T-helper 17 cell (primary cell): ENCODE data around the gene BBX. TPM values are rescaled to one million over a fixed set of nuclear protein-coding genes. Genes with fewer than 3 reads are reported as not detected.
A peak's percentile ranks its signal among the peaks of the same experiment; 100 is the strongest.

Source experiments
- ATAC-seq: fragments of 150-1000 bp; cut with Tn5 transposase; 2 replicates; pipeline ENCODE4 v1.10.0; 2021; ENCODE audit warnings: mild to moderate bottlenecking, moderate library complexity
- DNase-seq, 3 donors: peaks; one replicate each; pipeline versions ENCODE4 v3.0.0 to v3.0.0-alpha.2; 2020 to 2021
- H3K9me3 ChIP-seq: one replicate; pipeline ENCODE4 v1.7.0; 2013; ENCODE audit warnings: low read length, mild to moderate bottlenecking; ENCODE audit not compliant: control insufficient read depth, poor library complexity, severe bottlenecking
- H3K27ac Mint-ChIP-seq: one replicate; pipeline ENCODE4 v1.8.0; 2022; ENCODE audit warnings: mild to moderate bottlenecking, moderate library complexity, mixed read lengths
- H3K27me3 Mint-ChIP-seq: one replicate; pipeline ENCODE4 v1.8.0; 2022; ENCODE audit warnings: mixed read lengths
- H3K36me3 Mint-ChIP-seq: one replicate; pipeline ENCODE4 v1.8.0; 2022; ENCODE audit warnings: low read depth, mixed read lengths
- H3K4me1 Mint-ChIP-seq: one replicate; pipeline ENCODE4 v1.8.0; 2022; ENCODE audit warnings: mild to moderate bottlenecking, mixed read lengths
- H3K4me3 Mint-ChIP-seq: one replicate; pipeline ENCODE4 v1.8.0; 2022; ENCODE audit warnings: mild to moderate bottlenecking, moderate library complexity, mixed read lengths
- total RNA-seq, 4 donors: library from RNA in 2 of 4; stranded (reverse) in 2 of 4; gene quantifications; one replicate each; pipeline ENCODE4 v1.2.3 and lab custom pipeline; 2022 to 2026

Gene BBX
- total RNA-seq, 2 donors from 2014 or later, result 76.3 to 86.5 TPM

GRCh38 chr3:107737914-107738313 is 215.2 kb downstream of the BBX start:
- no peaks in the 10 kb centered on the region for H3K9me3 ChIP-seq
- DNase-seq (no peak), ATAC-seq (no peak)
- Mint-ChIP-seq H3K4me3 (no peak overlapping the region), H3K27ac (no peak overlapping the region), H3K27me3 (no peaks in the 10 kb centered on the region), H3K4me1 (peaks cover 21% of the 10 kb centered on the region), H3K36me3 (peaks cover 12% of the 10 kb centered on the region)

- ATAC-seq, result no peak
Observed at GRCh38 chr3:107738486-107739183, 215.9 kb downstream of the BBX start.

GRCh38 chr3:107739227-107739626 is 216.5 kb downstream of the BBX start:
- Mint-ChIP-seq H3K36me3 (peaks cover 9% of the 10 kb centered on the region), H3K27ac (peak overlapping the region; percentile 47), H3K4me1 (peaks cover 21% of the 10 kb centered on the region), H3K27me3 (no peaks in the 10 kb centered on the region), H3K4me3 (no peak overlapping the region)
- DNase-seq (no peak), ATAC-seq (no peak)
- no peaks in the 10 kb centered on the region for H3K9me3 ChIP-seq

More at GRCh38 chr3:107738486-107739183, 215.9 kb downstream of the BBX start:
- Mint-ChIP-seq H3K4me1 (peaks cover 21% of the 10 kb centered on the region), H3K27ac (no peak overlapping the region), H3K36me3 (peaks cover 9% of the 10 kb centered on the region), H3K4me3 (no peak overlapping the region), H3K27me3 (no peaks in the 10 kb centered on the region)
- no peak for DNase-seq
- H3K9me3 ChIP-seq, result no peaks in the 10 kb centered on the region

GRCh38 chr3:107740992-107741896 is 218.5 kb downstream of the BBX start:
- no peak overlapping the region for H3K4me3 Mint-ChIP-seq
- no peak for DNase-seq

GRCh38 chr3:107745354-107745753 is 222.6 kb downstream of the BBX start:
- DNase-seq (no peak), ATAC-seq (no peak)
- H3K4me1 Mint-ChIP-seq, result peaks cover 8% of the 10 kb centered on the region
- no peaks in the 10 kb centered on the region for H3K27me3 Mint-ChIP-seq
- H3K4me3 Mint-ChIP-seq, result no peak overlapping the region
- H3K36me3 Mint-ChIP-seq, result peaks cover 3% of the 10 kb centered on the region
- no peak overlapping the region for H3K27ac Mint-ChIP-seq
- H3K9me3 ChIP-seq, result no peaks in the 10 kb centered on the region

More at GRCh38 chr3:107740992-107741896, 218.5 kb downstream of the BBX start:
- no peak overlapping the region for H3K27ac Mint-ChIP-seq
- H3K4me1 Mint-ChIP-seq, result peaks cover 21% of the 10 kb centered on the region
- H3K9me3 ChIP-seq, result no peaks in the 10 kb centered on the region
- no peak for ATAC-seq
- no peaks in the 10 kb centered on the region for H3K27me3 Mint-ChIP-seq
- H3K36me3 Mint-ChIP-seq, result peaks cover 9% of the 10 kb centered on the region

GRCh38 chr3:107752202-107752990 is 229.6 kb downstream of the BBX start:
- Mint-ChIP-seq H3K27me3 (no peaks in the 10 kb centered on the region), H3K36me3 (peaks cover 6% of the 10 kb centered on the region), H3K4me3 (no peak overlapping the region), H3K4me1 (peaks cover 4% of the 10 kb centered on the region), H3K27ac (no peak overlapping the region)
- ATAC-seq (no peak), DNase-seq (no peak)
- no peaks in the 10 kb centered on the region for H3K9me3 ChIP-seq

GRCh38 chr3:107753494-107753893 is 230.7 kb downstream of the BBX start:
- no peak overlapping the region for H3K4me3 Mint-ChIP-seq
- H3K36me3 Mint-ChIP-seq, result peaks cover 6% of the 10 kb centered on the region
- no peaks in the 10 kb centered on the region for H3K9me3 ChIP-seq
- peaks cover 4% of the 10 kb centered on the region for H3K4me1 Mint-ChIP-seq
- no peak overlapping the region for H3K27ac Mint-ChIP-seq
- DNase-seq, result no peak
- peak; percentile 53 for ATAC-seq
- no peaks in the 10 kb centered on the region for H3K27me3 Mint-ChIP-seq

- peaks cover 4% of the 10 kb centered on the region for H3K4me1 Mint-ChIP-seq
- DNase-seq (no peak), ATAC-seq (no peak)
- H3K4me3 Mint-ChIP-seq, result no peak overlapping the region
- no peak overlapping the region for H3K27ac Mint-ChIP-seq
- H3K36me3 Mint-ChIP-seq, result peaks cover 6% of the 10 kb centered on the region
- no peaks in the 10 kb centered on the region for H3K27me3 Mint-ChIP-seq
- H3K9me3 ChIP-seq, result no peaks in the 10 kb centered on the region
Observed at GRCh38 chr3:107753976-107754375, 231.2 kb downstream of the BBX start.

- DNase-seq, result no peak
- no peaks in the 10 kb centered on the region for H3K27me3 Mint-ChIP-seq
- no peaks in the 10 kb centered on the region for H3K9me3 ChIP-seq
- no peak overlapping the region for H3K27ac Mint-ChIP-seq
- H3K4me1 Mint-ChIP-seq, result peaks cover 8% of the 10 kb centered on the region
- no peak overlapping the region for H3K4me3 Mint-ChIP-seq
- peaks cover 8% of the 10 kb centered on the region for H3K36me3 Mint-ChIP-seq
- ATAC-seq, result no peak
Observed at GRCh38 chr3:107756649-107757048, 233.9 kb downstream of the BBX start.

GRCh38 chr3:107757140-107757539 is 234.4 kb downstream of the BBX start:
- Mint-ChIP-seq H3K36me3 (peaks cover 8% of the 10 kb centered on the region), H3K4me3 (no peak overlapping the region), H3K27me3 (no peaks in the 10 kb centered on the region), H3K27ac (no peak overlapping the region), H3K4me1 (peaks cover 8% of the 10 kb centered on the region)
- no peaks in the 10 kb centered on the region for H3K9me3 ChIP-seq
- ATAC-seq (no peak), DNase-seq (no peak)

- Mint-ChIP-seq H3K36me3 (peaks cover 2% of the 10 kb centered on the region), H3K4me1 (peaks cover 4% of the 10 kb centered on the region), H3K27ac (peak overlapping the region; percentile 27), H3K4me3 (no peak overlapping the region), H3K27me3 (no peaks in the 10 kb centered on the region)
- ATAC-seq (no peak), DNase-seq (no peak)
- H3K9me3 ChIP-seq, result no peaks in the 10 kb centered on the region
Observed at GRCh38 chr3:107760144-107760543, 237.4 kb downstream of the BBX start.

GRCh38 chr3:107761391-107761790 is 238.6 kb downstream of the BBX start:
- DNase-seq (no peak), ATAC-seq (no peak)
- H3K36me3 Mint-ChIP-seq, result peaks cover 4% of the 10 kb centered on the region
- H3K9me3 ChIP-seq, result no peaks in the 10 kb centered on the region
- H3K27me3 Mint-ChIP-seq, result no peaks in the 10 kb centered on the region
- H3K4me3 Mint-ChIP-seq, result no peak overlapping the region
- H3K4me1 Mint-ChIP-seq, result peaks cover 4% of the 10 kb centered on the region
- no peak overlapping the region for H3K27ac Mint-ChIP-seq

- no peak overlapping the region for H3K27ac Mint-ChIP-seq
- H3K4me1 Mint-ChIP-seq, result peaks cover 5% of the 10 kb centered on the region
Observed at GRCh38 chr3:107765524-107765923, 242.8 kb downstream of the BBX start.

More at GRCh38 chr3:107765524-107765923, 242.8 kb downstream of the BBX start:
- Mint-ChIP-seq H3K27me3 (no peaks in the 10 kb centered on the region), H3K4me3 (no peak overlapping the region), H3K36me3 (peaks cover 7% of the 10 kb centered on the region)
- H3K9me3 ChIP-seq, result no peaks in the 10 kb centered on the region
- no peak for DNase-seq
- ATAC-seq, result no peak
